ENCODE data around the gene COL9A2.

DNA sequence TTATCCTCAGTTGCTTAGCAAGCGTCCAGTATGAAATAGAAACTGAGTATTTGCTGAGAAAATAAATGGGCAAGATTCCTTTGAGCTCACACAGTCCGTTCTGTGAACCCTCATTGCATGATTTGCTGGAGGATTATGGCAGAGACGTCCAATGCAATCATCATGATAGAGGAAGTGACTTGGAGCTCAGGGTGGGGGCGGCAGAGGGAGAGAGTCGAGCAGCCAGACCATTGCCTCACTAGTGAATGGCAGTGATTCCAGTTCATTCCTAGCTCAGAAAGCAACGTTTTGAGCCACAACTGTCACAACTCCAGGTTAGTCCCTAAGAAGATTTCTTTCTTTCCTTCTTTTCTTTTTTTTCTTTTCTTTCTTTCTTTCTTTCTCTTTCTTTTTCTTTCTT lies 27.5 kb upstream of the COL9A2 start:
- TF ChIP-seq, protein P1, sequence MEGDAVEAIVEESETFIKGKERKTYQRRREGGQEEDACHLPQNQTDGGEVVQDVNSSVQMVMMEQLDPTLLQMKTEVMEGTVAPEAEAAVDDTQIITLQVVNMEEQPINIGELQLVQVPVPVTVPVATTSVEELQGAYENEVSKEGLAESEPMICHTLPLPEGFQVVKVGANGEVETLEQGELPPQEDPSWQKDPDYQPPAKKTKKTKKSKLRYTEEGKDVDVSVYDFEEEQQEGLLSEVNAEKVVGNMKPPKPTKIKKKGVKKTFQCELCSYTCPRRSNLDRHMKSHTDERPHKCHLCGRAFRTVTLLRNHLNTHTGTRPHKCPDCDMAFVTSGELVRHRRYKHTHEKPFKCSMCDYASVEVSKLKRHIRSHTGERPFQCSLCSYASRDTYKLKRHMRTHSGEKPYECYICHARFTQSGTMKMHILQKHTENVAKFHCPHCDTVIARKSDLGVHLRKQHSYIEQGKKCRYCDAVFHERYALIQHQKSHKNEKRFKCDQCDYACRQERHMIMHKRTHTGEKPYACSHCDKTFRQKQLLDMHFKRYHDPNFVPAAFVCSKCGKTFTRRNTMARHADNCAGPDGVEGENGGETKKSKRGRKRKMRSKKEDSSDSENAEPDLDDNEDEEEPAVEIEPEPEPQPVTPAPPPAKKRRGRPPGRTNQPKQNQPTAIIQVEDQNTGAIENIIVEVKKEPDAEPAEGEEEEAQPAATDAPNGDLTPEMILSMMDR (conservative IDR thresholded peaks at IDR 0.05), result no peak
- no peak for TF ChIP-seq EZH2 (IDR thresholded peaks at IDR 0.05; ENCODE audit: low read depth)

All from PC-9 (cell line).